Stimulated activated CD4-positive, alpha-beta T cell treated with anti-CD3 and anti-CD28 coated beads, TNF-alpha, amount 100 ng/mL, for 1 hour (primary cell): ENCODE measurements around the gene FADS3.

Source experiments
- DNase-seq, 3 donors: peaks; one replicate each; pipeline ENCODE4 v3.0.0-alpha.2; 2020; ENCODE audit warnings: low read depth in 3 of 3, low spot score in 1 of 3

The FADS3 gene

GRCh38 chr11:61914471-61915171 lies 23.3 kb upstream of the FADS3 start:
- DNase-seq: no peak

- DNase-seq: no peak
Measured at GRCh38 chr11:61913699-61914395, 22.5 kb upstream of the FADS3 start.

GRCh38 chr11:61912991-61913698 lies 21.8 kb upstream of the FADS3 start:
- no peak for DNase-seq

- DNase-seq: no peak
Measured at GRCh38 chr11:61912530-61912898, 21.2 kb upstream of the FADS3 start.

GRCh38 chr11:61911701-61912529 lies 20.6 kb upstream of the FADS3 start:
- DNase-seq: no peak

GRCh38 chr11:61911128-61911700 lies 19.9 kb upstream of the FADS3 start:
- no peak for DNase-seq

GRCh38 chr11:61910187-61911127 lies 19.1 kb upstream of the FADS3 start:
- DNase-seq: no peak

DNA sequence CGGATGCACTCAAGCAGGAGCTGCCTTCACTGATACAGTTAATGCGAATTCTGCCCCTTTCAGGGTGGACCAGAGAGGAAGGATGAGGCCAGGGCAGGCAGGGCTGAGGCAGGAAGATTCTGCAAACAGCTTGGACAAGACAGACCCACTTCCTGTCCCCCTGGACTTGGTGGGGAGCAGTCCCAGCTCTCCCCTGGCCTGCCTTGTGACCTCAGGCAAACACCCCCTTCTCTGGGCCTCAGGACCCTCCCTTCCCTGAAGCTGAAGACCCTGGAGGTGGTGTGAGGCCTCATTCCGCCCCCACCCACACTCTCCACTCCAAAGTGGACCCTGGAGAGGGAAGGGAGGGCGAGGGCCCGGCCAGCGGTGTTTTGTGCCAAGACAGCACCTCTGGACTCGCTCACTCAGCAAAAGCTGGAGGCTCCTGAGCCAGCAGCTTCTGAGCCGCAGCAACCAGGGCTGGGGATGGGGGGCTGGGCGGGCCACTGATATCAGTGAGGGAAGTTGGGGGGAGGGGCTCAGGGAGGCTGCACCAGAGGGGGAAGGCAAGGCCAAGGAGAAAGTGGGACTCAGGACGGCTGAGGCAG lies 17.5 kb upstream of the FADS3 start:
- no peak for DNase-seq

- DNase-seq: no peak
Measured at GRCh38 chr11:61907871-61908729, 16.8 kb upstream of the FADS3 start.

GRCh38 chr11:61907282-61907681 lies 15.9 kb upstream of the FADS3 start:
- DNase-seq: no peak

DNA sequence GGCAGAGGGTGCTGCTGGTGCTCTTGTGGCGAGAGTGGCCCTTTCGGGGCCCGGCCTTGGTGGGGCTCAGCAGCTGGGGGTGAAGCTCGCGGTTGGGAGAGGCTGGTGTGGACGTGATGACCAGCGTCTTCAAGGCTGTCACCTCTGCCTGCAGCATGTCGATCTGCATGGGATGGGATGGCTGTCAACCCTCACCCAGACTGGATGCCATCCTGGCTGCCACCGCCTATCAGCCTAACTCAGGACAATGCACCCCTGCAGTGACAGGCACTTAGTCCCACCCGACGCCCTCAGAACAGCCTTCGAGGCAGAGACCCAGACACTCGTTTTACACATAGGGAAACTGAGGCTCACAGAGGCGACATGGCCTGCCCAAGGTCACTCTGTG lies 15.2 kb upstream of the FADS3 start:
- no peak for DNase-seq

DNA sequence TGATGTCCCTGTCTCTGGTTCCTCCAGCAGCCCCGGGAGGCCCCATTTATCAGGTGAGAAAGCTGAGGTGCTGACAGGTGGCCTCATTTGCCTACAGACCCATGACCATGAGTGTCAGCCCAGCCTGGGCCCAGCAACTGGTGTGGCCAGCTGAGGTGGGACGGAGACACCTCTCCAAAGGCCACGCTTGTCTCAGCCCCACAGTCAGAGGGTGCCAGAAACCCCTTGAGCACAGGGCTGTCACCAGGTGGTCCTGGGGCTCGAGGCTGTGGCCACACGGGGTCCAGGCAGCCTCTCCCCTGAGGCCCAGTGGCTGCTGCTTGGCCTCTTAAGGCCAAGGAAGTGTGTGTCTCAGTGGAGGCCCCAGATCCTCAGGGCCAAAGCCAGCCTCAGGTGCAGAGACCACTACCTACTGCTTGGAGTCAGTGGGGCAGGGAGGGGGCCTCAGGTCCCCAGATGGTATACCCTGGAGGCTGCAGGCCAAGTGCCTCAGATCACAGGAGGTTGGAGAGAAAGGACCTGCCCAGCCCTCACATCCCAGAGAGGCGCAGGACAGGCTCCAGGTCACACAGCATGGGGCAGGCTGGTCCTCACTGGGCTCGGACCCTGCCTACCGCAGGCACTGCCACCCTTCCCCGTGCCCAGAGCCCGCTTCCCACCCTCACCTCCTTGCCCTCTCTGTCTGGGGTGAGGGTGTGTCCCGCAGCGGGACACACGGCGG lies 14.6 kb upstream of the FADS3 start:
- no peak for DNase-seq

DNA sequence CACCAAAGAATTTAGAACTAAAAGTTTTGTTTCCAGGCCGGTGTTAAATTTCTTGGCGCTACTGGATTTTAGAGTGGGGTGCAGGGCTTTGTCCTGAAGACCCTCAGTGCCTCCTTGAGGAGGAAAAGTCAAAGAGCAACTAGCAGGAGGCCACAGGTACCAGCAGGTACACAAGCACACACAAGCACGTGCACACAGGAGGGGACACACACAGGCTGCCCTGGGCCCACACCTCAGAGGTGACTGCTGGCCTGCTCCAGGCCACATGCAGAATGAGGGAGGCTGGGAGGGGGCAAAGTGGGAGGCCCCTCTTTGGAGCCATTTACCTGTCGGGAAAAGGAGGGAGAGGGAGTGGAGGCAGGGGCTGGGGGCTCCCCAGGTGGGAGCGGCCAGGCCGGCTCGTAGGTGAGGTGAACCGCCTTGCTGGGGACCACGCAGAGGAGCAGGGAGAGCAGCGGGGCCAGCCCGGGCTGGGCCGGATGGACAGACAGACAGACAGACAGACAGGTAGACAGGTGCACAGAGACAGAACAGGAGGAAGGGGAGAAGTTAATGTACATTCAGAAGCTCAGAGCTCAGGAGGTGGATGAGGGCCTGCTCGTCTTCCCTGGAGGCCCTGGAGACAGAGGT lies 13.8 kb upstream of the FADS3 start:
- DNase-seq: no peak

GRCh38 chr11:61904539-61905048 lies 13.2 kb upstream of the FADS3 start:
- no peak for DNase-seq

GRCh38 chr11:61903845-61904244 lies 12.5 kb upstream of the FADS3 start:
- DNase-seq: no peak

- DNase-seq: no peak
Measured at GRCh38 chr11:61902313-61902712, 11.0 kb upstream of the FADS3 start.

DNA sequence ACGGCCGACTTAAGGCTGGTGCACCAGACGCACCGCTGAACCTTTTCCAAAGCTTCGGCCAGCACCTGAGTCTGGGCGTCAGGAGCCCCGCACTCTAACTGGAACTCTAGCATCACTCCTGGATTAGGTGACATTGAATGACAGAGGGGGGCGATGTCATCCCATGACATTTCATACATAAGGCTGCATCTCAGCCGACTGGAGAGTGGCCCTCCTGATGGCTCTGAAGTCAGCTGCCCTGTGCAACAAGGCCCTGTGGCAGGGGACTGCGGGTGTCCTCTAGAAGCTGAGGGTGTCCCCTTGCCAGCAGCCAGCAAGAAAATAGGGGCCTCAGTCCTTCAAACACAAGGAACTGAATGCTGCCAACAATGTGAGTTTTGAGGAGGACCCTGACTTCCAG lies 10.1 kb upstream of the FADS3 start:
- DNase-seq: no peak
